Neural cell (in vitro differentiated cells): Measurements from ENCODE around the gene SCCPDH. TPM values are rescaled to one million over a fixed set of nuclear protein-coding genes. Genes with fewer than 3 reads are reported as not detected.

Experiments used
- H2AFZ ChIP-seq: fragments of 200-600, 300-800 bp; sonication (generic), shearing (Covaris generic); 2 replicates; pipeline ENCODE4 v1.6.0; 2014; ENCODE audit warnings: low read depth, mild to moderate bottlenecking, antibody characterized with exemption, low read length, moderate library complexity
- H3F3A ChIP-seq: fragments of 200-600 bp; shearing (Covaris generic); 2 replicates; pipeline ENCODE4 v1.6.1; 2016; ENCODE audit warnings: mild to moderate bottlenecking, moderate library complexity, mixed read lengths, antibody characterized with exemption, low read length; ENCODE audit not compliant: insufficient read depth, poor library complexity, severe bottlenecking
- H3K27ac ChIP-seq: fragments of 200-600, 300-800 bp; sonication (generic), shearing (Covaris generic); 2 replicates; pipeline ENCODE4 v1.5.1; 2014; ENCODE audit warnings: mild to moderate bottlenecking, low read length, moderate library complexity
- H3K27me3 ChIP-seq: fragments of 300-800, 200-600 bp; sonication (generic), shearing (Covaris generic); 2 replicates; pipeline ENCODE4 v1.6.0; 2014; ENCODE audit warnings: mild to moderate bottlenecking, low read depth, low read length, moderate library complexity; ENCODE audit not compliant: insufficient read depth
- H3K36me3 ChIP-seq: fragments of 300-800, 200-600 bp; sonication (generic), shearing (Covaris generic); 2 replicates; pipeline ENCODE4 v1.5.1; 2014; ENCODE audit warnings: mild to moderate bottlenecking, antibody characterized with exemption, low read length, moderate library complexity; ENCODE audit not compliant: insufficient read depth
- H3K4me2 ChIP-seq: fragments of 300-800, 200-600 bp; sonication (generic), shearing (Covaris generic); 2 replicates; pipeline ENCODE4 v1.6.0; 2014; ENCODE audit warnings: mild to moderate bottlenecking, low read length
- H3K4me3 ChIP-seq: fragments of 300-800, 200-600 bp; sonication (generic), shearing (Covaris generic); 2 replicates; pipeline ENCODE4 v1.5.1; 2014; ENCODE audit warnings: mild to moderate bottlenecking, low read length, moderate library complexity
- H3K79me2 ChIP-seq: fragments of 200-600 bp; shearing (Covaris generic); replicated peaks from 2 replicates; pipeline ENCODE4 v1.6.0; 2014; ENCODE audit warnings: mild to moderate bottlenecking, low read length, moderate library complexity; ENCODE audit not compliant: insufficient read depth
- H3K9ac ChIP-seq: fragments of 300-800, 200-600 bp; sonication (generic), shearing (Covaris generic); 2 replicates; pipeline ENCODE4 v1.6.1; 2016; ENCODE audit warnings: mild to moderate bottlenecking, low read length, mixed read lengths
- H3K9me2 ChIP-seq: fragments of 200-600 bp; shearing (Covaris generic); 2 replicates; pipeline ENCODE4 v1.6.1; 2016; ENCODE audit warnings: mild to moderate bottlenecking, low read length, mixed read lengths; ENCODE audit not compliant: insufficient read depth
- H3K9me3 ChIP-seq: fragments of 200-600, 300-800 bp; sonication (generic), shearing (Covaris generic); 2 replicates; pipeline ENCODE4 v1.6.1; 2016; ENCODE audit warnings: mild to moderate bottlenecking, mixed run types, low read length, moderate library complexity, mixed read lengths
- H4K20me1 ChIP-seq: fragments of 200-600 bp; shearing (Covaris generic); 2 replicates; pipeline ENCODE4 v1.6.1; 2016; ENCODE audit warnings: mild to moderate bottlenecking, mixed run types; ENCODE audit not compliant: insufficient read depth
- EP300 ChIP-seq: fragments of 450-650 bp; conservative IDR thresholded peaks from 2 replicates; pipeline ENCODE4 v1.6.1; 2014; ENCODE audit warnings: antibody characterized with exemption, mild to moderate bottlenecking, moderate library complexity; ENCODE audit not compliant: poor library complexity, severe bottlenecking
- EZH2 ChIP-seq: fragments of 200-600, 300-800 bp; shearing (Covaris generic), sonication (generic); IDR thresholded peaks from 2 replicates; pipeline ENCODE4 v1.6.1; 2014; ENCODE audit warnings: antibody characterized with exemption, low read length, borderline replicate concordance, mild to moderate bottlenecking; ENCODE audit not compliant: insufficient read depth, poor library complexity, severe bottlenecking
- MXI1 ChIP-seq: fragments of 450-650 bp; conservative IDR thresholded peaks from 2 replicates; pipeline ENCODE4 v1.6.1; 2014; ENCODE audit warnings: antibody characterized with exemption, mild to moderate bottlenecking; ENCODE audit not compliant: poor library complexity, severe bottlenecking
- POLR2AphosphoS5 ChIP-seq: IDR thresholded peaks from 2 replicates; pipeline ENCODE4 v1.6.1; 2012
- RAD21 ChIP-seq: fragments of 450-650 bp; conservative IDR thresholded peaks from 2 replicates; pipeline ENCODE4 v1.6.1; 2014; ENCODE audit warnings: antibody characterized with exemption, mild to moderate bottlenecking, moderate library complexity
- REST ChIP-seq: IDR thresholded peaks from 2 replicates; pipeline ENCODE4 v1.6.1; 2012; ENCODE audit warnings: borderline replicate concordance
- SMC3 ChIP-seq: fragments of 450-650 bp; conservative IDR thresholded peaks from 2 replicates; pipeline ENCODE4 v1.6.1; 2014; ENCODE audit warnings: antibody characterized with exemption, mild to moderate bottlenecking, moderate library complexity; ENCODE audit not compliant: poor library complexity
- TAF1 ChIP-seq: IDR thresholded peaks from 2 replicates; pipeline ENCODE4 v1.6.1; 2012; ENCODE audit warnings: low read depth
- polyA plus RNA-seq: library from polyadenylated mRNA; depleted of rRNA; stranded (reverse); fragments of >200 nt; gene quantifications from 2 replicates; pipeline ENCODE4 v1.2.3, GENCODE V29; 2014
- TF ChIP-seq, protein P1 (sequence below): fragments of 450-650 bp; IDR thresholded peaks from 2 replicates; pipeline ENCODE4 v1.5.1; 2014; ENCODE audit warnings: antibody characterized with exemption, mild to moderate bottlenecking, moderate library complexity; ENCODE audit not compliant: poor library complexity, severe bottlenecking

SCCPDH gene
- polyA plus RNA-seq, 1 donor from 2014 or later: 94.2 TPM

DNA sequence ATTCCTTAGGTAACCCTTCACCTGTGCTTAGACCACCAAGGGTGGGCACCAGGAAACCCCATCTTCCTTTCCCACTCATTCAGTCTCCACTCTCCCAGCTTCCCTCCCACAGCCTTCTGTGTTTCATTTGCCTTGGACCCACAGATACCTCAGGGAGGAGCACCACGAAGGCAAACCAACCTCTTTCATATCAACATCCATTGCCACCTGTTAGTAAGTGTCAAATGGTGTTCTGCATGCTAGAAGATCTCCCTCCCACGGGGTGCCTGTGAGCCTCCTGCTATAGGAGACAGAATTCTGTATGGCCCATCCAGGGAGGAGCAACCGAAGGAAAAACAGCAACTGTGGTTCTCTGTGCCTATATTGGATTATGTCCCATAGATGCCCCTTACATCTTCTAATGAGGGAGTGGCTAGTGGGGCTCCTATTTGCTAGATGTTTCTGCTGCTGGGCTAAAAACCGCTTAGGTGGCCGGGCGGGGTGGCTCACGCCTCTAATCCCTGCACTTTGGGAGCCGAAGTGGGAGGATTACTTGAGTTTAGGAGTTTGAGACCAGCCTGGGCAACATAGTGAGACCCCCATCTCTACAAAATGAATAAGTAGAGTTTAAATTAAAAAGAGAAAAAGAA, 25.6 kb upstream of the SCCPDH start:
- no peak overlapping the region for H3K27ac ChIP-seq
- no peak overlapping the region for H3K4me3 ChIP-seq
- H3K36me3 ChIP-seq: no peaks in the 10 kb centered on the region
- H4K20me1 ChIP-seq: no peaks in the 10 kb centered on the region
- H3K9ac ChIP-seq: no peak overlapping the region
- no peak overlapping the region for H2AFZ ChIP-seq
- H3K27me3 ChIP-seq: no peaks in the 10 kb centered on the region
- no peaks in the 10 kb centered on the region for H3K9me3 ChIP-seq
- H3K9me2 ChIP-seq: no peaks in the 10 kb centered on the region
- TF ChIP-seq REST: no peak
- H3K79me2 ChIP-seq: no peaks in the 10 kb centered on the region
- no peak overlapping the region for H3K4me2 ChIP-seq
- H3F3A ChIP-seq: no peaks in the 10 kb centered on the region

- no peak overlapping the region for H2AFZ ChIP-seq
- no peak overlapping the region for H3K9ac ChIP-seq
- H3K36me3 ChIP-seq: no peaks in the 10 kb centered on the region
- no peak overlapping the region for H3K27ac ChIP-seq
- H3K79me2 ChIP-seq: no peaks in the 10 kb centered on the region
- H3K9me3 ChIP-seq: no peaks in the 10 kb centered on the region
- no peak overlapping the region for H3K4me3 ChIP-seq
- H3K9me2 ChIP-seq: no peaks in the 10 kb centered on the region
- TF ChIP-seq EP300: no peak
- TF ChIP-seq EZH2: no peak
- no peak for TF ChIP-seq MXI1
- TF ChIP-seq RAD21: peak; percentile 83
- no peak for TF ChIP-seq TAF1
- TF ChIP-seq, protein P1, sequence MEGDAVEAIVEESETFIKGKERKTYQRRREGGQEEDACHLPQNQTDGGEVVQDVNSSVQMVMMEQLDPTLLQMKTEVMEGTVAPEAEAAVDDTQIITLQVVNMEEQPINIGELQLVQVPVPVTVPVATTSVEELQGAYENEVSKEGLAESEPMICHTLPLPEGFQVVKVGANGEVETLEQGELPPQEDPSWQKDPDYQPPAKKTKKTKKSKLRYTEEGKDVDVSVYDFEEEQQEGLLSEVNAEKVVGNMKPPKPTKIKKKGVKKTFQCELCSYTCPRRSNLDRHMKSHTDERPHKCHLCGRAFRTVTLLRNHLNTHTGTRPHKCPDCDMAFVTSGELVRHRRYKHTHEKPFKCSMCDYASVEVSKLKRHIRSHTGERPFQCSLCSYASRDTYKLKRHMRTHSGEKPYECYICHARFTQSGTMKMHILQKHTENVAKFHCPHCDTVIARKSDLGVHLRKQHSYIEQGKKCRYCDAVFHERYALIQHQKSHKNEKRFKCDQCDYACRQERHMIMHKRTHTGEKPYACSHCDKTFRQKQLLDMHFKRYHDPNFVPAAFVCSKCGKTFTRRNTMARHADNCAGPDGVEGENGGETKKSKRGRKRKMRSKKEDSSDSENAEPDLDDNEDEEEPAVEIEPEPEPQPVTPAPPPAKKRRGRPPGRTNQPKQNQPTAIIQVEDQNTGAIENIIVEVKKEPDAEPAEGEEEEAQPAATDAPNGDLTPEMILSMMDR: peak; percentile 85
- no peak for TF ChIP-seq REST
- TF ChIP-seq POLR2AphosphoS5: no peak
- TF ChIP-seq SMC3: peak; percentile 79
- no peaks in the 10 kb centered on the region for H3K27me3 ChIP-seq
- no peaks in the 10 kb centered on the region for H3F3A ChIP-seq
- no peak overlapping the region for H3K4me2 ChIP-seq
- H4K20me1 ChIP-seq: no peaks in the 10 kb centered on the region
Measured at GRCh38 chr1:246699095-246699735, 25.0 kb upstream of the SCCPDH start.
